ENCODE data around the gene ABCA2.

ABCA2 gene

DNA sequence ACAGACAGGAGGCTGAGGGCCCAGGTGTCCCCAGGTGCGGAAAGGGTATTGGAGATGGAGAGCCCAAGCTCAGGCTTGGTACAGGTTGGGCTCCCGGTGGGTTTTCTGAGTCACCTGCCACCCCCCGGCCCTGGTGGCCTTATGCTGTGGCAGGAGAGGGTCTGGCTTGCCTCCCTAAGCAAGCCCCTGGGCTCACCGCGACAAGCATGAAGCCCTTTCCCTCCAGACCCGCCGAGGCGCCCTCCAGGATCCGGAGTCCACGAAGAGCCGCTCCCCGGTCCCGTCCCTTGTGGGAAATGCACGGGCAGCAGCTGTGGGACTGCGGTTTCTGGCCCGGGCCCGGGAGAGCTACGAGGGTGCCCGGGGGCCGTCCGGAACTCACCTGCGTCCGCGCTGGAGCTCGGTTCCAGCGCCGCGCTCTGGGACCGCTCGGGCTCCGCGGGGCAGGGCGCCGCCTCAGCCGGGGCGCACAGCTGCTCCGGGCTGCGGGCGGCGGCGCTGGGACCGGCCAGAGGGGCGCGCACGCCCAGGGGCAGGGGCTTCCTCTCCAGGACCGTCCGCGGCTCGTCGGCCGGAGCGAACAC is 41.6 kb upstream of the ABCA2 start:
- Histone ChIP-seq H2AFZ (ENCODE audit: low read length) (no peak overlapping the region), H3K4me3 (ENCODE audit: low read length, poor library complexity, severe bottlenecking) (peak overlapping the region; percentile 87), H3K9me2 (replicated peaks; ENCODE audit: low read depth, low read length) (no peaks in the 10 kb centered on the region), H4K20me1 (ENCODE audit: insufficient read depth, low read length, poor library complexity, severe bottlenecking) (peaks cover 36% of the 10 kb centered on the region), H3K79me2 (ENCODE audit: insufficient read depth, low read length) (peaks cover 59% of the 10 kb centered on the region), H3K36me3 (ENCODE audit: insufficient read depth, low read length) (peaks cover 9% of the 10 kb centered on the region; the same call in 1 of the 2 replicates), H3K9ac (ENCODE audit: low read depth, low read length, poor library complexity, severe bottlenecking) (peak overlapping the region; percentile 73), H3K4me1 (ENCODE audit: insufficient read depth, low read length, poor library complexity, severe bottlenecking) (peaks cover 24% of the 10 kb centered on the region), H3K4me2 (ENCODE audit: low read depth, low read length, poor library complexity, severe bottlenecking) (peak overlapping the region; percentile 98), H3K9me3 (ENCODE audit: insufficient read depth, low read depth, low read length) (no peaks in the 10 kb centered on the region), H3K27me3 (ENCODE audit: insufficient read depth, low read length, poor library complexity, severe bottlenecking) (no peaks in the 10 kb centered on the region), H3F3A (ENCODE audit: low read depth) (0 out of 2 replicates have a peak, but pooled peaks cover 3% of the 10 kb centered on the region)
- TF ChIP-seq, protein P1, sequence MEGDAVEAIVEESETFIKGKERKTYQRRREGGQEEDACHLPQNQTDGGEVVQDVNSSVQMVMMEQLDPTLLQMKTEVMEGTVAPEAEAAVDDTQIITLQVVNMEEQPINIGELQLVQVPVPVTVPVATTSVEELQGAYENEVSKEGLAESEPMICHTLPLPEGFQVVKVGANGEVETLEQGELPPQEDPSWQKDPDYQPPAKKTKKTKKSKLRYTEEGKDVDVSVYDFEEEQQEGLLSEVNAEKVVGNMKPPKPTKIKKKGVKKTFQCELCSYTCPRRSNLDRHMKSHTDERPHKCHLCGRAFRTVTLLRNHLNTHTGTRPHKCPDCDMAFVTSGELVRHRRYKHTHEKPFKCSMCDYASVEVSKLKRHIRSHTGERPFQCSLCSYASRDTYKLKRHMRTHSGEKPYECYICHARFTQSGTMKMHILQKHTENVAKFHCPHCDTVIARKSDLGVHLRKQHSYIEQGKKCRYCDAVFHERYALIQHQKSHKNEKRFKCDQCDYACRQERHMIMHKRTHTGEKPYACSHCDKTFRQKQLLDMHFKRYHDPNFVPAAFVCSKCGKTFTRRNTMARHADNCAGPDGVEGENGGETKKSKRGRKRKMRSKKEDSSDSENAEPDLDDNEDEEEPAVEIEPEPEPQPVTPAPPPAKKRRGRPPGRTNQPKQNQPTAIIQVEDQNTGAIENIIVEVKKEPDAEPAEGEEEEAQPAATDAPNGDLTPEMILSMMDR (conservative IDR thresholded peaks at IDR 0.05; ENCODE audit: low read length), result no peak
- TF ChIP-seq EZH2phosphoT487 (IDR thresholded peaks at IDR 0.05; ENCODE audit: borderline replicate concordance), result no peak

DNA sequence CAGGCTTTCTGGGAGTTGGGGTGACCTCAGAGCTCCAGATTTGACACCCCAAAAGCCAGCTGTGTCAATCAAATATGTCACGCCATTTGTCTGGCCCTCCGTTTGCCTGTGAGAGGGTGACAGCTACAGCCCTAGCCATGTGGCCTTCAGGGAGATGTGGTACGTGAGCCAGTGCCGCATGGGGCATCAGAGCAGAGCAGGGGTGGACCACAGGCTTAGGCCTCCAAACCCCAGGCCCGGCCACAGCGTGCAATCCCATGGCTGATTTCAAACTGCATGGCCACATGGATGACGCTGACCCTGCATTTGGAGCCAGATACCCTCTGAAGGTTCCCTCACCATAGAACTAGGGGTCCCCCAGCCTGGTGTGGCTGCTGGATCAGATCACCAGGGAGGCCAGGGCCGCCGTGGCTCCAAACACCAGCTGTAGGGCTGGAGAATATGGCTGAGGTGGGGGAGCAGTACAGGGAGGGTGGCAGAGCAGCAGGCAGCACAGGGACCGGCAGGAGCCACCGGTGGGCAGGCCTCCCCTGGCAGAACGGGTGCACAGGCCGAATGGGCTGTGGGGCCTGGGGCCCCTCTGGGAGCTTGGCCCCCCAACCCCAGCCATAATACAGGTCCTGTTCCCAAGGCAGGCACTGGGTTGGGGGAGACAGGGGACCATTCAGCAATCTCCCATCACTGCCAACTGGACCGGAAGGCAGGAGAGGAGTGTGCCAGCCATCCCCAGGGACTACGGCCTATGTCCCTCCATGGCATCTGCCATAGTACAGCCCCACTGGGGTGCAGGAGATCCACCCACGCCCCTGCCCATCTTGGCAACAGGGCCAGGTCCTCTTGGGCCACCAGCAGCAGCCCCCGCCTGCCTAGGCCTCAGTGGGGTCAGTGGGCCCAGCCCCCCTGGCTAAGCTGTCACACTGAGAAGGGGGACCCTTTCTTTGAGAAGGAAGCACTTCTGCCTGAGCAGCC is 40.8 kb upstream of the ABCA2 start:
- peak overlapping the region; percentile 73 for H3K9ac ChIP-seq (ENCODE audit: low read depth, low read length, poor library complexity, severe bottlenecking)

DNA sequence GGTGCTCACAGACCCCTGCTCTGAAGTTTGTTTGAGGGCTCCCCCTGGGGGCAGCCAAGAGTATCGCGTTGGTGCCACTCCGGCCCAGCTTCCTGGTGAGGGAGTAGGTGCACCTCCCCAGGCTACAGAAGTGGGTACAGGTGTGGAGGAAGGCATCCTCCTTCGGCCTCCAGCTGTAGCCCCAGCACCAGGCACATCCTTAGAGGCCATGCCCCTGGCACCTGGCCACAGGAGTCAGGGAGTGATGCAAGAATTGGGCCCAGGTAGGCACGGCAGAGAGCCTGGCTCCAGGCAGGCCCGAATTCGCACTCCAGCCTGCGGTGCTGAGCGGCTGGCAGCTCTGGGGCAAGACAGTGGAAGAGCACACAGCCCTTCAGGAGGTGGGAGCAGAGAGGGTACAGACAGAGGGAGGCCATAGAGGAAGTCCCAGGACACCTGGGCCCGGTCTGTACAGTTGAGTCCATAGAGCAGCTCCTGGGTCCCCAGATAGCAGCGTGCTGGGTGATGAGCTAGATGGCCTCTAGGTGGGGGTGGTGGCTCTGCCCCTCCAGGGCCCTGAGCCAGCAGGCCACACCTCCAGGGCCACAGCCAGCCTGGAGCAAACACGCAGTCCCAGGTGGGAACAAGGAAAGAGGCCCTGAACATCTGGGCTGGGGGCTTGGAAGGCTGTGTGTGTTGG is 40.0 kb upstream of the ABCA2 start:
- H3K4me2 ChIP-seq (ENCODE audit: low read depth, low read length, poor library complexity, severe bottlenecking), result peak overlapping the region; percentile 98
- peak overlapping the region; percentile 87 for H3K4me3 ChIP-seq (ENCODE audit: low read length, poor library complexity, severe bottlenecking)

More for the DNA sequence above, 40.8 kb upstream of the ABCA2 start:
- no peak for TF ChIP-seq EZH2phosphoT487 (IDR thresholded peaks at IDR 0.05; ENCODE audit: borderline replicate concordance)
- TF ChIP-seq, protein P1 (conservative IDR thresholded peaks at IDR 0.05; ENCODE audit: low read length), result no peak
- H3K27me3 ChIP-seq (ENCODE audit: insufficient read depth, low read length, poor library complexity, severe bottlenecking), result no peaks in the 10 kb centered on the region
- H3K4me3 ChIP-seq (ENCODE audit: low read length, poor library complexity, severe bottlenecking), result peak overlapping the region; percentile 87
- no peaks in the 10 kb centered on the region for H3K9me3 ChIP-seq (ENCODE audit: insufficient read depth, low read depth, low read length)
- H3K4me1 ChIP-seq (ENCODE audit: insufficient read depth, low read length, poor library complexity, severe bottlenecking), result peaks cover 24% of the 10 kb centered on the region
- H3K4me2 ChIP-seq (ENCODE audit: low read depth, low read length, poor library complexity, severe bottlenecking), result peak overlapping the region; percentile 98
- peaks cover 36% of the 10 kb centered on the region for H4K20me1 ChIP-seq (ENCODE audit: insufficient read depth, low read length, poor library complexity, severe bottlenecking)
- H3F3A ChIP-seq (ENCODE audit: low read depth), result 0 out of 2 replicates have a peak, but pooled peaks cover 3% of the 10 kb centered on the region
- peaks cover 9% of the 10 kb centered on the region; the same call in 1 of the 2 replicates for H3K36me3 ChIP-seq (ENCODE audit: insufficient read depth, low read length)
- peaks cover 59% of the 10 kb centered on the region for H3K79me2 ChIP-seq (ENCODE audit: insufficient read depth, low read length)
- H3K9me2 ChIP-seq (replicated peaks; ENCODE audit: low read depth, low read length), result no peaks in the 10 kb centered on the region
- no peak overlapping the region for H2AFZ ChIP-seq (ENCODE audit: low read length)

More for the DNA sequence above, 40.0 kb upstream of the ABCA2 start:
- no peak overlapping the region for H2AFZ ChIP-seq (ENCODE audit: low read length)
- H3K4me1 ChIP-seq (ENCODE audit: insufficient read depth, low read length, poor library complexity, severe bottlenecking), result peaks cover 24% of the 10 kb centered on the region
- TF ChIP-seq, protein P1 (conservative IDR thresholded peaks at IDR 0.05; ENCODE audit: low read length), result peak; percentile 61
- no peak for TF ChIP-seq EZH2phosphoT487 (IDR thresholded peaks at IDR 0.05; ENCODE audit: borderline replicate concordance)
- no peaks in the 10 kb centered on the region for H3K27me3 ChIP-seq (ENCODE audit: insufficient read depth, low read length, poor library complexity, severe bottlenecking)
- H3K9me2 ChIP-seq (replicated peaks; ENCODE audit: low read depth, low read length), result no peaks in the 10 kb centered on the region
- no peaks in the 10 kb centered on the region for H3K9me3 ChIP-seq (ENCODE audit: insufficient read depth, low read depth, low read length)
- 0 out of 2 replicates have a peak, but pooled peaks cover 3% of the 10 kb centered on the region for H3F3A ChIP-seq (ENCODE audit: low read depth)
- peak overlapping the region; percentile 73 for H3K9ac ChIP-seq (ENCODE audit: low read depth, low read length, poor library complexity, severe bottlenecking)
- H3K79me2 ChIP-seq (ENCODE audit: insufficient read depth, low read length), result peaks cover 59% of the 10 kb centered on the region
- H3K36me3 ChIP-seq (ENCODE audit: insufficient read depth, low read length), result peaks cover 9% of the 10 kb centered on the region; the same call in 1 of the 2 replicates
- H4K20me1 ChIP-seq (ENCODE audit: insufficient read depth, low read length, poor library complexity, severe bottlenecking), result peaks cover 36% of the 10 kb centered on the region
